Measurements from ENCODE around the gene LRRC73. TPM values are rescaled to one million over a fixed set of nuclear protein-coding genes. Genes with fewer than 3 reads are reported as not detected.

The LRRC73 gene
- total RNA-seq, 4 donors from 2014 or later = not detected

DNA sequence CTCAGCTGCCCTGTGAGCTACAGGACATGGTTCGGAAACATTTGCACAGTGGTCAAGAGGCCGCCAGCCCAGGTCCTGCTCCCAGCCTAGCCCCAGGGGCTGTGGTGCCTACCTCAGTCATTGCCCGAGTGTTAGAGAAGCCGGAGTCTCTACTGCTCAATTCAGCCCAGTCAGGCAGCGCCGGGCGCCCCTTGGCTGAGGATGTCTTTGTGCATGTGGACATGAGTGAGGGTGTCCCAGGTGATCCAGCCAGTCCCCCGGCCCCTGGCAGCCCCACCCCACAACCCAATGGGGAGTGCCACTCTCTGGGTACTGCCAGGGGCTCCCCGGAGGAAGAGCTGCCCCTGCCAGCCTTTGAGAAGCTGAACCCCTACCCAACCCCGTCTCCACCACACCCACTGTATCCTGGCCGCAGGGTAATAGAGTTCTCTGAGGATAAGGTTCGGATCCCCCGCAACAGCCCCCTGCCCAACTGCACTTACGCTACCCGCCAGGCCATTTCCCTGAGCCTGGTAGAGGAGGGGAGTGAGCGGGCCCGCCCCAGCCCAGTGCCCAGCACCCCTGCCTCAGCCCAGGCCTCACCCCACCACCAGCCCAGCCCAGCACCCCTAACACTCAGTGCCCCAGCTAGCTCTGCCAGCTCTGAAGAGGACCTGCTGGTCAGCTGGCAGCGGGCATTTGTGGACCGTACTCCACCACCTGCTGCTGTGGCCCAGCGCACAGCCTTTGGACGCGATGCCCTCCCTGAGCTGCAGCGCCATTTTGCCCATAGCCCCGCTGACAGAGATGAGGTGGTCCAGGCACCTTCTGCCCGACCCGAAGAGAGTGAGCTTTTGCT is 5.2 kb downstream of the LRRC73 start:
- Histone ChIP-seq H3K4me1 (peaks cover 0 to 10% of the 10 kb centered on the region in 2 donors), H3K27ac (no peak overlapping the region), H3K36me3 (peaks cover 0 to 54% of the 10 kb centered on the region in 2 donors), H3K4me3 (no peak overlapping the region), H3K9me3 (no peaks in the 10 kb centered on the region), H3K27me3 (peaks cover 4 to 7% (median 6%) of the 10 kb centered on the region in 3 donors)
- ATAC-seq (no peak), DNase-seq (no peak)
- TF ChIP-seq POLR2A (IDR thresholded peaks at IDR 0.05) = no peak
- TF ChIP-seq, protein P1, sequence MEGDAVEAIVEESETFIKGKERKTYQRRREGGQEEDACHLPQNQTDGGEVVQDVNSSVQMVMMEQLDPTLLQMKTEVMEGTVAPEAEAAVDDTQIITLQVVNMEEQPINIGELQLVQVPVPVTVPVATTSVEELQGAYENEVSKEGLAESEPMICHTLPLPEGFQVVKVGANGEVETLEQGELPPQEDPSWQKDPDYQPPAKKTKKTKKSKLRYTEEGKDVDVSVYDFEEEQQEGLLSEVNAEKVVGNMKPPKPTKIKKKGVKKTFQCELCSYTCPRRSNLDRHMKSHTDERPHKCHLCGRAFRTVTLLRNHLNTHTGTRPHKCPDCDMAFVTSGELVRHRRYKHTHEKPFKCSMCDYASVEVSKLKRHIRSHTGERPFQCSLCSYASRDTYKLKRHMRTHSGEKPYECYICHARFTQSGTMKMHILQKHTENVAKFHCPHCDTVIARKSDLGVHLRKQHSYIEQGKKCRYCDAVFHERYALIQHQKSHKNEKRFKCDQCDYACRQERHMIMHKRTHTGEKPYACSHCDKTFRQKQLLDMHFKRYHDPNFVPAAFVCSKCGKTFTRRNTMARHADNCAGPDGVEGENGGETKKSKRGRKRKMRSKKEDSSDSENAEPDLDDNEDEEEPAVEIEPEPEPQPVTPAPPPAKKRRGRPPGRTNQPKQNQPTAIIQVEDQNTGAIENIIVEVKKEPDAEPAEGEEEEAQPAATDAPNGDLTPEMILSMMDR (IDR thresholded peaks at IDR 0.05 in 4 of 5, conservative IDR thresholded peaks at IDR 0.05 in 1 of 5) = no peak
- intact Hi-C loops (cut with DNase I; ENCODE audit: low total_unique reads) = loop anchor here (5.0 kb wide), 1 partner anchor 138 kb away; the partner anchor contains the start of gene ZNF318
- in situ Hi-C loops (cut with MboI; ENCODE audit: low sequenced_read_pairs in 4 of 4) = loop anchor here (5.0 to 25.0 kb wide), 3 partner anchors 43 to 268 kb away; partner anchors contain the start of genes DLK2 (in 2 of the 4), DNPH1 (in 1 of the 4) and TTBK1 (in 1 of the 4)

DNA sequence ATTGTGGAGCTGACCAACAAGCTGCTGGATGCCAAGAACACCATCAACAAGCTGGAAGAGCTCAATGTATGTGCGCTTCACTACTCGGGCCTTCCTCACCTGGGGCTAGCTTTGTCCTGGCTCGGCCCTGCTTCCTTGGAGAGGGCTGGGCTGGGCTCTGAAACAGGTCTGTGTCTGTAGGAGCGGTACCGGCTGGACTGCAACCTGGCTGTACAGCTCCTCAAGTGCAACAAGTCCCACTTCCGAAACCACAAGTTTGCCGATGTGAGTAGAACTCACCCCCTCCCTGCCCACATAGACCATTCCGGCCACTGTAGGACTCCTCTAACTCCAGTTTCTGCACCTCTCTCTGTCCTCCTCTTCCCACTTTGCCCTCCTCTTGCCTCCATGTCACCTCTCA is 6.7 kb downstream of the LRRC73 start:
- DNase-seq (no peak), ATAC-seq (no peak)
- Histone ChIP-seq H3K4me1 (peaks cover 2 to 4% of the 10 kb centered on the region in 2 donors), H3K9me3 (no peaks in the 10 kb centered on the region), H3K36me3 (peaks cover 0 to 69% of the 10 kb centered on the region in 2 donors), H3K27me3 (peaks cover 0 to under 1% (median 0%) of the 10 kb centered on the region in 3 donors), H3K27ac (no peak overlapping the region), H3K4me3 (no peak overlapping the region)
- intact Hi-C loops (cut with DNase I; ENCODE audit: low total_unique reads) (no loop called here), in situ Hi-C loops (cut with MboI; ENCODE audit: low sequenced_read_pairs in 4 of 4) (loop anchor here (5.0 to 25.0 kb wide), 3 partner anchors 41 to 266 kb away; partner anchors contain the start of genes DLK2 (in 2 of the 4), DNPH1 (in 1 of the 4) and TTBK1 (in 1 of the 4))
- TF ChIP-seq POLR2A (IDR thresholded peaks at IDR 0.05) = no peak
- TF ChIP-seq, protein P1 (IDR thresholded peaks at IDR 0.05 in 4 of 5, conservative IDR thresholded peaks at IDR 0.05 in 1 of 5) = no peak

DNA sequence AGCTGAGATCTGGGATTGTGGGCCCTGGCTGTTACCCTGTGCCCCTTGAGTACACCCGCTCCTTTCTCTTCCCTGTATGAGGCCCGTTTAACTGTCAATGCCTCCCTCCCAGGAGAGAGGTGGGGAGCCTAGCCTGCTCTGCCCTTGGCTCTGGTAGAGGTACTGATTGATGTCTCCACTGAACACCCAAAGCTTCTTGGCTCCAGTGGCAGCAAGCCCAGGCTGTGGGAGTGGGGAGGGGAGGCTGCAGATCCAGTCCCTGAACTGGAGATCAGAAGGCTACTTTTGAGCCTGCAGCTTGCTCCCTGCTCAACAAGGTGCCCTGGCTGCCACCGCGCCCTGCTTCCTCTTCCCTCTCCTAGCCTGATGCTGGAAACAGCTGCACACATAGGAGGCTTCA is 7.5 kb downstream of the LRRC73 start:
- H3K27ac ChIP-seq = no peak overlapping the region
- H3K27me3 ChIP-seq = no peaks in the 10 kb centered on the region
- in situ Hi-C loops (cut with MboI; ENCODE audit: low sequenced_read_pairs in 4 of 4) (loop anchor here (5.0 to 25.0 kb wide), 3 partner anchors 40 to 265 kb away; partner anchors contain the start of genes DLK2 (in 2 of the 4), DNPH1 (in 1 of the 4) and TTBK1 (in 1 of the 4)), intact Hi-C loops (cut with DNase I; ENCODE audit: low total_unique reads) (no loop called here)
- TF ChIP-seq, protein P1 (IDR thresholded peaks at IDR 0.05 in 4 of 5, conservative IDR thresholded peaks at IDR 0.05 in 1 of 5) = no peak
- TF ChIP-seq POLR2A (IDR thresholded peaks at IDR 0.05) = no peak
- no peaks in the 10 kb centered on the region for H3K9me3 ChIP-seq
- H3K4me1 ChIP-seq = peaks cover 2 to 7% of the 10 kb centered on the region in 2 donors
- DNase-seq = no peak
- no peak for ATAC-seq
- H3K4me3 ChIP-seq = no peak overlapping the region
- H3K36me3 ChIP-seq = peaks cover 0 to 77% of the 10 kb centered on the region in 2 donors

DNA sequence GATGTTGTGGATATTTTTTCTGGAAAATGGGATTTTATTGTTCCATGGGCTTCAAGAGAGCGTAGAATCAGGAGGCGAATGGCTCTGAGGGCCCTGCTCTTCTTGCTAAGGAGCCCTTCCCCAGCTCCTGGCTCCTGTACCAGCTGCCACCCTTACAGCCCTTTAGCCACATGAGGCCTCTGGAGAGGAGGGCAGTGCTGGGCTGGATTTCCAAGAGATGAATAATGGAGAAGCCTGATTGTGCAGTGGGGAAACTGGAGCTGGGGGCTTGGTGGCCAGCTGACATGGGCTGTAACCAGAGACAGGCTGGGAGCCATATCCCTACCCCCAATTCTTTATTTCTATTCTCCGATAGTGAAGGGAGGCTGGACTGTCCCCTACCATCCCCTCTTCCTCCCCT is 9.2 kb downstream of the LRRC73 start:
- H3K27ac ChIP-seq = no peak overlapping the region
- H3K4me3 ChIP-seq = no peak overlapping the region
- no peak for ATAC-seq
- DNase-seq = no peak
- in situ Hi-C loops (cut with MboI; ENCODE audit: low sequenced_read_pairs in 4 of 4) = loop anchor here (5.0 to 25.0 kb wide), 3 partner anchors 39 to 264 kb away; partner anchors contain the start of genes DLK2 (in 2 of the 4), DNPH1 (in 1 of the 4) and TTBK1 (in 1 of the 4)
- H3K9me3 ChIP-seq = no peaks in the 10 kb centered on the region
- H3K4me1 ChIP-seq = peaks cover 10 to 24% of the 10 kb centered on the region in 2 donors
- H3K36me3 ChIP-seq = peaks cover 0 to 78% of the 10 kb centered on the region in 2 donors
- intact Hi-C loops (cut with DNase I; ENCODE audit: low total_unique reads) = no loop called here
- no peaks in the 10 kb centered on the region for H3K27me3 ChIP-seq
- TF ChIP-seq, protein P1 (IDR thresholded peaks at IDR 0.05 in 4 of 5, conservative IDR thresholded peaks at IDR 0.05 in 1 of 5) = no peak
- no peak for TF ChIP-seq POLR2A (IDR thresholded peaks at IDR 0.05)

Data from gastrocnemius medialis (tissue), 4 donors.